DOHH2 (cell line): Measurements from ENCODE around the gene MRPS11.

ENCODE experiments used
- H3F3A ChIP-seq: fragments of 200-600 bp; sonication (generic), shearing (Covaris generic); 2 replicates; pipeline ENCODE4 v1.6.0; 2016; ENCODE audit warnings: antibody characterized with exemption, mild to moderate bottlenecking; ENCODE audit not compliant: control insufficient read depth, insufficient read depth
- H3K27ac ChIP-seq: fragments of 200-600 bp; sonication (generic); 2 replicates; pipeline ENCODE4 v1.5.1; 2014; ENCODE audit warnings: low read depth, mild to moderate bottlenecking, low read length, moderate library complexity
- H3K27me3 ChIP-seq: fragments of 200-600 bp; sonication (generic); 2 replicates; pipeline ENCODE4 v1.6.1; 2014; ENCODE audit warnings: mild to moderate bottlenecking, low read length, mixed read lengths; ENCODE audit not compliant: control insufficient read depth
- H3K36me3 ChIP-seq: fragments of 200-600 bp; sonication (generic); 2 replicates; pipeline ENCODE4 v1.6.1; 2014; ENCODE audit warnings: mild to moderate bottlenecking, low read length, moderate library complexity, mixed read lengths; ENCODE audit not compliant: control insufficient read depth
- H3K4me1 ChIP-seq: fragments of 200-600 bp; sonication (generic); 2 replicates; pipeline ENCODE4 v1.6.1; 2014; ENCODE audit warnings: mild to moderate bottlenecking, low read length, mixed read lengths; ENCODE audit not compliant: control insufficient read depth
- H3K4me2 ChIP-seq: fragments of 200-600 bp; sonication (generic); 2 replicates; pipeline ENCODE4 v1.6.0; 2014; ENCODE audit warnings: mild to moderate bottlenecking, low read length, moderate library complexity
- H3K4me3 ChIP-seq: fragments of 200-600 bp; sonication (generic); 2 replicates; pipeline ENCODE4 v1.5.1; 2014; ENCODE audit warnings: mild to moderate bottlenecking, low read length, mixed read lengths
- H3K79me2 ChIP-seq: fragments of 200-600 bp; sonication (generic); 2 replicates; pipeline ENCODE4 v1.6.1; 2014; ENCODE audit warnings: mild to moderate bottlenecking, low read length, mixed read lengths; ENCODE audit not compliant: control insufficient read depth
- H3K9me2 ChIP-seq: fragments of 200-600 bp; sonication (generic); replicated peaks from 2 replicates; pipeline ENCODE4 v1.6.1; 2014; ENCODE audit warnings: mild to moderate bottlenecking, low read length, mixed read lengths; ENCODE audit not compliant: control insufficient read depth
- H3K9me3 ChIP-seq: fragments of 200-600 bp; sonication (generic); 2 replicates; pipeline ENCODE4 v1.6.1; 2014; ENCODE audit warnings: antibody characterized with exemption, low read length, mixed read lengths; ENCODE audit not compliant: control insufficient read depth, insufficient read depth
- H4K20me1 ChIP-seq: fragments of 200-600 bp; sonication (generic); 2 replicates; pipeline ENCODE4 v1.6.0; 2014; ENCODE audit warnings: low read depth, mild to moderate bottlenecking, antibody characterized with exemption, low read length, moderate library complexity; ENCODE audit not compliant: control insufficient read depth, insufficient read depth
- CTCF ChIP-seq: fragments of 200-600 bp; sonication (generic); IDR thresholded peaks from one replicate; pipeline ENCODE4 v1.5.1; 2014; ENCODE audit warnings: antibody characterized with exemption, mild to moderate bottlenecking, low read depth, low read length; ENCODE audit not compliant: poor library complexity, severe bottlenecking
- EZH2phosphoT487 ChIP-seq: fragments of 200-600 bp; sonication (generic); IDR thresholded peaks from 2 replicates; pipeline ENCODE4 v1.6.1; 2017; ENCODE audit warnings: borderline replicate concordance, mild to moderate bottlenecking, antibody characterized with exemption, low read length, moderate library complexity, mixed read lengths

Gene MRPS11

DNA sequence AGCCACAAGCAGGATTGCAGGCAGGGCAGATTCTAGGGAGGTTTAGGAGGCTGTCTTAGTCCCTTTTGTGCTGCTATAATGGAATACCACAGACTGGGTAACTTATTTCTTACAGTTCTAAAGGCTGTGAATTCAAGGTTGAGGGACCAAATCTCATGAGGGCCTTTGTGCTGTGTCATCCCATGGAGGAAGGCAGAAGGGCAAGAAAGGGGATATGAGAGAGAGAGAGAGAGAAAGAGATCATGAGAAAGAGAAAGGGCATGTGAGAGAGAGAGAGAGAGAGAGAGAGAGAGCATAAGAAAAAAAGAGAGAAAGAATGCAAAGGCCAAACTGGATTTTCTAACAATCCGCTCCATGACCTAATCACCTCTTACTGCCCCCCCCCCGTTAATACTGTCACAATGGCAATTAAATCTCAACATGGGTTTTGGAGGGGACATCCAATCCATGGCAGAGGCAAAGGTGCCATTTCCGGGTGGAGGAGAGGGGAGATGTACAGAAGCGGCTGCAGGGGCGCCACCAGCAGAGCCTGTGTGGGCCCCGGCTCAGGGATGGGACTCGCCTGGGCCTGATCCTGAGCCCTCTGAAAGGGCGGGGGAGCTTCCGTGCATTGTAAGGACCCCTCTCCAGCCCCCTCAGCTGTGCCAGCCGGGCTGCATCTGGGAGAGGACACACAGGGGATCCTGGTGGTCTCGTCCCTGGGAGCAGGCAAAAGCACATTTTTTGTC, 20.5 kb downstream of the MRPS11 start:
- Histone ChIP-seq H3F3A (no peaks in the 10 kb centered on the region), H3K27me3 (no peaks in the 10 kb centered on the region), H3K4me1 (0 out of 2 replicates have a peak, but pooled peaks cover 3% of the 10 kb centered on the region)

GRCh38 chr15:88489321-88489720, 21.8 kb downstream of the MRPS11 start:
- Histone ChIP-seq H3K9me3 (no peaks in the 10 kb centered on the region), H3K27me3 (no peaks in the 10 kb centered on the region), H3K9me2 (no peaks in the 10 kb centered on the region), H3K4me1 (0 out of 2 replicates have a peak, but pooled peaks cover 3% of the 10 kb centered on the region), H3K27ac (no peak overlapping the region), H3K36me3 (no peaks in the 10 kb centered on the region), H3K4me2 (no peak overlapping the region), H3K4me3 (no peak overlapping the region), H3F3A (no peaks in the 10 kb centered on the region), H4K20me1 (0 out of 2 replicates have a peak, but pooled peaks cover 3% of the 10 kb centered on the region), H3K79me2 (no peaks in the 10 kb centered on the region)
- TF ChIP-seq EZH2phosphoT487 (no peak), CTCF (no peak)

More for the DNA sequence above, 20.5 kb downstream of the MRPS11 start:
- no peak for TF ChIP-seq EZH2phosphoT487
- no peak for TF ChIP-seq CTCF
- H3K79me2 ChIP-seq, result no peaks in the 10 kb centered on the region
- H3K36me3 ChIP-seq, result no peaks in the 10 kb centered on the region
- H3K9me3 ChIP-seq, result no peaks in the 10 kb centered on the region
- H3K4me2 ChIP-seq, result no peak overlapping the region
- H4K20me1 ChIP-seq, result 0 out of 2 replicates have a peak, but pooled peaks cover 3% of the 10 kb centered on the region
- H3K9me2 ChIP-seq, result no peaks in the 10 kb centered on the region
- H3K27ac ChIP-seq, result no peak overlapping the region
- no peak overlapping the region for H3K4me3 ChIP-seq

GRCh38 chr15:88490036-88490435, 22.5 kb downstream of the MRPS11 start:
- Histone ChIP-seq H3K79me2 (no peaks in the 10 kb centered on the region), H3K4me2 (no peak overlapping the region), H3K4me3 (no peak overlapping the region), H4K20me1 (0 out of 2 replicates have a peak, but pooled peaks cover 3% of the 10 kb centered on the region), H3K4me1 (0 out of 2 replicates have a peak, but pooled peaks cover 3% of the 10 kb centered on the region), H3K9me2 (no peaks in the 10 kb centered on the region), H3F3A (no peaks in the 10 kb centered on the region), H3K36me3 (no peaks in the 10 kb centered on the region), H3K27me3 (no peaks in the 10 kb centered on the region), H3K9me3 (no peaks in the 10 kb centered on the region), H3K27ac (no peak overlapping the region)
- TF ChIP-seq CTCF (no peak), EZH2phosphoT487 (no peak)
